ENCODE data around the gene CCNDBP1.

The CCNDBP1 gene

DNA sequence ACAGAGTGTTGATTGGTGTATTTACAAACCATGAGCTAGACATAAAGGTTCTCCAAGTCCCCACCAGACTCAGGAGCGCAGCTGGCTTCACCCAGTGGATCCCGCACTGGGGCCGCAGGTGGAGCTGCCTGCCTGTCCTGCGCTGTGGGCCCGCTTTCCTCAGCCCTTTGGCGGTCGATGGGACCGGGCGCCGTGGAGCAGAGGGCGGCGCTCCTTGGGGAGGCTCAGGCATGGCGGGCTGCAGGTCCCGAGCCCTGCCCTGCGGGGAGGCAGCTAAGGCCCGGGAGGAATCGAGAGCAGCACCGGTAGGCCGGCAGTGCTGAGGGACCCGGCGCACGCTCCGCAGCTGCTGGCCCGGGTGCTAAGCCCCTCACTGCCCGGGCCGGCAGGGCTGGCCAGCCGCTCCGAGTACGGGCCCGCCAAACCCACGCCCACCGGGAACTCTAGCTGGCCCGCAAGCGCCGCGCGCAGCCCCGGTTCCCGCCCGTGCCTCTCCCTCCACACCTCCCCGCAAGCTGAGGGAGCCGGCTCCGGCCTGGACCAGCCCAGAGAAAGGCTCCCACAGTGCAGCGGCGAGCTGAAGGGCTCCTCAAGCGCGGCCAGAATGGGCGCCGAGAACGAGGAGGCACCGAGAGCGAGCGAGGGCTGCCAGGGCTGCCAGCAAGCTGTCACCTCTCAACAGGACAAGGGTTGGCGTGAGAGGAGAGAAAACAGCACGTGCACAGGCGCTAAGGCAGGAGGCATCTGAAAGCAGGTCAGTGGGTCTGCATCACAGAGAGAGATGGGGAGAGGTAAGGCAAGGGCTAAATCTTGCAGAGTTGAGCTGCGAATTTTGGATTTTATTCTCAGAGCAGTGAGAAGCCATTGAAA, 41.5 kb downstream of the CCNDBP1 start:
- H3K9me3 ChIP-seq: peaks cover 9% of the 10 kb centered on the region
- H3K27me3 ChIP-seq: no peaks in the 10 kb centered on the region
- no peak overlapping the region for H3K9ac ChIP-seq
- no peak overlapping the region for H3K4me3 ChIP-seq
- no peaks in the 10 kb centered on the region for H3K36me3 ChIP-seq
- H3K4me2 ChIP-seq: no peak overlapping the region
- no peaks in the 10 kb centered on the region for H4K20me1 ChIP-seq
- no peak overlapping the region for H3K27ac ChIP-seq
- TF ChIP-seq Cebpa-rat (IDR thresholded peaks at IDR 0.05): no peak
- H3K4me1 ChIP-seq: peaks cover 4% of the 10 kb centered on the region; the same call in 1 of the 2 replicates

- no peak overlapping the region for H3K4me3 ChIP-seq
- no peak overlapping the region for H3K9ac ChIP-seq
- H4K20me1 ChIP-seq: no peaks in the 10 kb centered on the region
- no peak overlapping the region for H3K4me2 ChIP-seq
- peaks cover 9% of the 10 kb centered on the region for H3K9me3 ChIP-seq
- H3K4me1 ChIP-seq: peaks cover 26% of the 10 kb centered on the region
- H3K27ac ChIP-seq: no peak overlapping the region
- TF ChIP-seq Cebpa-rat (IDR thresholded peaks at IDR 0.05): no peak
- H3K27me3 ChIP-seq: no peaks in the 10 kb centered on the region
- H3K36me3 ChIP-seq: no peaks in the 10 kb centered on the region
Observed at GRCh38 chr15:43229977-43230376, 44.8 kb downstream of the CCNDBP1 start.

DNA sequence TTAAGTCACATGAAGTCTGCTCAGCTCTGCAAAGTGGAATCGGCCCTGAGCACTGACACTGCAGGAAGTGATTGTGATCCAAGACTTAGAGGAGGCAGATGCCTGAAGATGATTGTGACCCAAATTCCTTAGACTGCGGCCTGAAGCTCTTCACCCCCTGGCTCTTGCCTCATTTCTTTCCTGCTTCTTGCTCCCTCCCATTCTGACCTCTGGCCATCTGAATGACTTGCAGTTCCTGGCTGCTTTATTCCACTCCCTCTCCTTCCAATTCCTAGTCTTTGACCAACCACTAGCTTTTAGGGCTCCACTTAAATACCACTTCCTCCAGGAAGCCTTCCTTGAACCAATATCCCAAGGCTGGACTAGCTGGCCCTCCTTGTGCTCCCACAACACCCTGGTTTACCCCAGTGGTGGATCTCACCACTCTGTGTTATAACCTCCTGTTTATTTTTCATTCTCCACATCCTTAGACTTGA, 45.5 kb downstream of the CCNDBP1 start:
- Histone ChIP-seq H3K4me2 (no peak overlapping the region), H3K36me3 (no peaks in the 10 kb centered on the region), H3K9ac (no peak overlapping the region), H3K4me3 (no peak overlapping the region), H4K20me1 (no peaks in the 10 kb centered on the region), H3K27me3 (no peaks in the 10 kb centered on the region), H3K4me1 (peaks cover 33% of the 10 kb centered on the region), H3K9me3 (peaks cover 9% of the 10 kb centered on the region), H3K27ac (no peak overlapping the region)
- no peak for TF ChIP-seq Cebpa-rat (IDR thresholded peaks at IDR 0.05)

GRCh38 chr15:43232289-43232874, 47.2 kb downstream of the CCNDBP1 start:
- no peaks in the 10 kb centered on the region for H3K27me3 ChIP-seq
- H3K36me3 ChIP-seq: no peaks in the 10 kb centered on the region
- no peak for TF ChIP-seq Cebpa-rat (IDR thresholded peaks at IDR 0.05)
- no peak overlapping the region for H3K4me3 ChIP-seq
- no peaks in the 10 kb centered on the region for H3K9me3 ChIP-seq
- no peak overlapping the region for H3K27ac ChIP-seq
- no peaks in the 10 kb centered on the region for H4K20me1 ChIP-seq
- peaks cover 46% of the 10 kb centered on the region for H3K4me1 ChIP-seq
- no peak overlapping the region for H3K4me2 ChIP-seq
- H3K9ac ChIP-seq: no peak overlapping the region

DNA sequence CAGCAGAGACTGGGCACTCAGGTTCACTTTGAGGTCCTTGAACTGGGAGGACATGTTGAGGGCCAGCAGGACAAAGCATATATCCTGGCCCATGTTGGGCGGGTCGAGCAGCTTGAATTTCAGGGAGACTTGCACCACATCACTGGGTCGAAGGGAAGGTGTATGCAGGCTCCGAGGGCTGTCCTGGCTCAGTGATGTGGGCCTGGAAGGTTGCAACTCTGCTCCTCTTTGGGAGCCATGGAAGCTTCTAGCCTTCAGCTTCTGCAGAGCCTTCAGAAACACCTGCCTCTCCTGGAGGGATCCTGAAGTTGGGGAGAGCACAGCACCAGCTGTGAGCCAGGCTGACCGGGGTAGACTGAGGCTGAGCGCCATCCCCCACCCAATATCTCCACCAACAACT, 50.3 kb downstream of the CCNDBP1 start:
- H3K9me3 ChIP-seq: no peaks in the 10 kb centered on the region
- no peak for TF ChIP-seq Cebpa-rat (IDR thresholded peaks at IDR 0.05)
- H3K4me1 ChIP-seq: peaks cover 76% of the 10 kb centered on the region
- H3K9ac ChIP-seq: no peak overlapping the region
- H3K36me3 ChIP-seq: no peaks in the 10 kb centered on the region
- H4K20me1 ChIP-seq: no peaks in the 10 kb centered on the region
- peak overlapping the region; percentile 77 for H3K27ac ChIP-seq
- no peak overlapping the region for H3K4me3 ChIP-seq
- no peaks in the 10 kb centered on the region for H3K27me3 ChIP-seq
- peak overlapping the region; percentile 80 for H3K4me2 ChIP-seq

DNA sequence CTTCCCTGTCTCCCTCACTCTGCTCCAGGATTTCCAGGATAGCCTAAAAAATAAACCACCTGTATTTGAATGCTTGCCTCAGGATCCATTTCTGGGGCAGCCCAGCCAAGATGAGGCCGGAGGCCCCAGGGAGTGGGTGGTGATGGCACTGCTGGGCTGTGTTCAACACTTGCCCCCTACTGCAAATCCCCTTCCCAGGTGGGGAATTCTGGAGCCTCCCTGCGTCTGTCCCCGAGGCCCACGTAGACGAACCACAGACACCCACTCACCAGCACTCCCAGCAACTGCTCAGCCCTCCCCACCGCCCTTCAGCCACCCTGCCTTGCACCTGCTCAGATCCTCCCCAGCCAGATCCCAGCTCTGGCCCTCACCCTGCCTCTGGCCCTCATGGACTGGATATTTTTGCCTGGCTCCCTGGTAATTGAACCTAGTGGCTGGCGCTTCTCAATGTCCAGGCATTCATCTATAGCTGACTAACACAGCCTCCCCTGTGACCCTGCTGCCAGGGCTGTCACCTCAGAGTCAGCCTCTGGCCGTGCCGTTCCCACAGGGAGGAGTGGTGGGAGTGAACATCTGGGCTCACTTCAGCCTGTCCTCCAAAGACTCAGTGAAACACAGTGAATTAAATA, 52.8 kb downstream of the CCNDBP1 start:
- Histone ChIP-seq H3K36me3 (no peaks in the 10 kb centered on the region), H3K27me3 (no peaks in the 10 kb centered on the region), H4K20me1 (no peaks in the 10 kb centered on the region), H3K9ac (0 out of 2 replicates have a peak overlapping the region, but pooled peaks have one; percentile 10), H3K4me3 (no peak overlapping the region), H3K9me3 (no peaks in the 10 kb centered on the region), H3K4me2 (peak overlapping the region; percentile 80), H3K4me1 (peaks cover 75% of the 10 kb centered on the region), H3K27ac (peak overlapping the region; percentile 77)
- TF ChIP-seq Cebpa-rat (IDR thresholded peaks at IDR 0.05): no peak

- Histone ChIP-seq H3K9ac (no peak overlapping the region), H3K4me1 (peaks cover 67% of the 10 kb centered on the region), H4K20me1 (no peaks in the 10 kb centered on the region), H3K27me3 (no peaks in the 10 kb centered on the region), H3K9me3 (no peaks in the 10 kb centered on the region), H3K4me3 (no peak overlapping the region), H3K27ac (peak overlapping the region; percentile 77), H3K36me3 (no peaks in the 10 kb centered on the region), H3K4me2 (peak overlapping the region; percentile 80)
- TF ChIP-seq Cebpa-rat (IDR thresholded peaks at IDR 0.05): no peak
Observed at GRCh38 chr15:43238671-43239131, 53.5 kb downstream of the CCNDBP1 start.

GRCh38 chr15:43239732-43240491, 54.7 kb downstream of the CCNDBP1 start:
- Histone ChIP-seq H3K9me3 (no peaks in the 10 kb centered on the region), H3K4me2 (peak overlapping the region; percentile 80), H3K9ac (peak overlapping the region; percentile 38), H3K27me3 (no peaks in the 10 kb centered on the region), H3K4me3 (no peak overlapping the region), H3K27ac (peak overlapping the region; percentile 77), H3K4me1 (peaks cover 55% of the 10 kb centered on the region), H4K20me1 (no peaks in the 10 kb centered on the region), H3K36me3 (no peaks in the 10 kb centered on the region)
- TF ChIP-seq Cebpa-rat (IDR thresholded peaks at IDR 0.05): no peak

DNA sequence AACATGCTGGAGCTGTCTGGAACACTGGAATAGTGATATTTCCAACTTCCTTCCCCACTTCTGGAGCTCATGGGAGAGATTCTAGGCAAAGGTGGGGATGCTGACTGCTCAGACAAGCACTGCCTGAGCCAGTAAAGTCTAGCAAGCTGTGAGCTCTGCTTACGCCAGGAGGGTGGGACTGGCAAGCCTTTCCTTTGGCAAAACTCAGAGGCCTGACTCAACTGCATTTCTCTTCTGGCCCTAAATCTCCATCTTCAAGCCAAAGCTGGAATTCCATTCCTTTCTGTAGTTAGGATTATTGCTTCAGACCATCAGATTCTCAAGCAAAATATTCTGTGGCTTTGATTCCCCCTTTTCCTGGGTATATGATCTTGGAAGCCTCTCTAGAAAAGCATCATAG, 55.9 kb downstream of the CCNDBP1 start:
- Histone ChIP-seq H3K27me3 (no peaks in the 10 kb centered on the region), H3K9ac (no peak overlapping the region), H3K9me3 (no peaks in the 10 kb centered on the region), H3K4me2 (no peak overlapping the region), H4K20me1 (no peaks in the 10 kb centered on the region), H3K4me1 (peaks cover 45% of the 10 kb centered on the region), H3K27ac (no peak overlapping the region), H3K4me3 (no peak overlapping the region), H3K36me3 (no peaks in the 10 kb centered on the region)
- TF ChIP-seq Cebpa-rat (IDR thresholded peaks at IDR 0.05): no peak
